Lower leg skin (tissue), 3 donors: ENCODE results near the gene SYT2.

Source experiments
- CTCF ChIP-seq, 3 donors: fragments of 450-650 bp; IDR thresholded peaks; one replicate each; pipeline ENCODE4 v1.5.1; 2016; ENCODE audit warnings: antibody characterized with exemption in 3 of 3, mild to moderate bottlenecking in 3 of 3, moderate library complexity in 2 of 3
- POLR2A ChIP-seq, 2 donors: fragments of 450-650 bp; IDR thresholded peaks; one replicate each; pipeline ENCODE4 v1.6.1; 2016 to 2017; ENCODE audit warnings: antibody characterized with exemption in 2 of 2, mild to moderate bottlenecking in 1 of 2, moderate library complexity in 1 of 2

GRCh38 chr1:202551683-202552082 lies 158.6 kb downstream of the SYT2 start:
- TF ChIP-seq CTCF (IDR thresholded peaks at IDR 0.05) (no peak), POLR2A (IDR thresholded peaks at IDR 0.05) (no peak)
